Fibroblast of peridontal ligament (primary cell): ENCODE results near the gene PCDHGB3.

ENCODE experiments used
- DNase-seq: peaks from one replicate; pipeline ENCODE4 v3.0.0-alpha.2; 2010; ENCODE audit errors: extremely low read depth

Gene PCDHGB3

DNA sequence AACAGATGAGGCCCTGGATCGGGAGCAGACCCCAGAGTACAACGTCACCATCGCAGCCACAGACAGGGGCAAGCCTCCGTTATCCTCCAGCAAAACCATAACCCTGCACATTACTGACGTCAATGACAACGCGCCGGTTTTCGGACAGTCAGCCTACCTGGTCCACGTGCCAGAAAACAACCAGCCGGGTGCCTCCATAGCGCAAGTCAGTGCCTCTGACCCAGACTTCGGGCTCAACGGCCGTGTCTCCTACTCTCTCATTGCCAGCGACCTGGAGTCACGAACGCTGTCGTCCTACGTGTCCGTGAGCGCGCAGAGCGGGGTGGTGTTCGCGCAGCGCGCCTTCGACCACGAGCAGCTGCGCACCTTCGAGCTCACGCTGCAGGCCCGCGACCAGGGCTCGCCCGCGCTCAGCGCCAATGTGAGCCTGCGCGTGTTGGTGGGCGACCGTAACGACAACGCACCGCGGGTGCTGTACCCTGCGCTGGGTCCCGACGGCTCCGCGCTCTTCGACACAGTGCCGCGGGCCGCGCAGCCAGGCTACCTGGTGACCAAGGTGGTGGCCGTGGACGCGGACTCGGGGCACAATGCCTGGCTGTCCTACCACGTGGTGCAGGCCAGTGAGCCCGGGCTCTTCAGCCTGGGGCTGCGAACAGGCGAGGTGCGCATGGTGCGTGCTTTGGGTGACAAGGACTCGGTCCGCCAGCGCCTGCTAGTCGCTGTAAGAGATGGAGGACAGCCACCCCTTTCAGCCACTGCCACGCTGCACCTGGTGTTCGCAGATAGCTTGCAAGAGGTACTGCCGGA, 49.2 kb downstream of the PCDHGB3 start:
- DNase-seq = no peak

- DNase-seq = peak; percentile 67
Observed at GRCh38 chr5:141420855-141421488, 50.9 kb downstream of the PCDHGB3 start, which contains the start of gene PCDHGA11. Gene PCDHGA11 (plus strand): TSS chr5:141421051. CDS start chr5:141421228, 177 bp downstream.

- no peak for DNase-seq
Observed at GRCh38 chr5:141421489-141421855, 51.4 kb downstream of the PCDHGB3 start.
